GM21528 (cell line): ENCODE measurements around the gene UBE2L3.
"Not testable (repeated sequence)": the region's sequence is repeated elsewhere in the genome, so short reads cannot be mapped to it uniquely, and the experiment has no call there.

Experiments
- ATAC-seq: cut with Tn5 transposase; IDR thresholded peaks from one replicate; pipeline ENCODE4 v1.9.1; 2021; ENCODE audit warnings: mild to moderate bottlenecking, moderate library complexity; ENCODE audit not compliant: unreplicated experiment, low FRiP score

UBE2L3 gene

GRCh38 chr22:21624880-21625791, 57.6 kb downstream of the UBE2L3 start:
- no peak for ATAC-seq

GRCh38 chr22:21626073-21626734, 58.7 kb downstream of the UBE2L3 start:
- no peak for ATAC-seq

GRCh38 chr22:21626735-21627469, 59.4 kb downstream of the UBE2L3 start:
- no peak for ATAC-seq

GRCh38 chr22:21628386-21629254, 61.1 kb downstream of the UBE2L3 start:
- no peak for ATAC-seq

- ATAC-seq: peak; percentile 75
These were observed 62.0 kb downstream of the UBE2L3 start, which contains the start of gene YDJC for GRCh38 chr22:21629255-21630149. Gene YDJC, minus strand, starts transcription at chr22:21630022. Its CDS starts 8 bp downstream, at chr22:21630014.

- ATAC-seq: no peak
These were observed 63.5 kb downstream of the UBE2L3 start for GRCh38 chr22:21631025-21631424.

- ATAC-seq: no peak
These were observed 64.9 kb downstream of the UBE2L3 start, which contains the start of gene CCDC116 for GRCh38 chr22:21632237-21632895. Gene CCDC116, plus strand, starts transcription at chr22:21632760. Its CDS starts 422 bp downstream, at chr22:21633182.

- no peak for ATAC-seq
These were observed 65.4 kb downstream of the UBE2L3 start for GRCh38 chr22:21632931-21633330.

GRCh38 chr22:21633481-21633880, 66.0 kb downstream of the UBE2L3 start:
- ATAC-seq: no peak

GRCh38 chr22:21634081-21634480, 66.6 kb downstream of the UBE2L3 start:
- no peak for ATAC-seq

GRCh38 chr22:21634844-21635243, 67.3 kb downstream of the UBE2L3 start:
- no peak for ATAC-seq

- no peak for ATAC-seq
These were observed 68.4 kb downstream of the UBE2L3 start for GRCh38 chr22:21635771-21636510.

- no peak for ATAC-seq
These were observed 69.2 kb downstream of the UBE2L3 start for GRCh38 chr22:21636629-21637218.

GRCh38 chr22:21637450-21637849, 69.9 kb downstream of the UBE2L3 start:
- not testable (repeated sequence) for ATAC-seq

GRCh38 chr22:21639359-21639758, 71.8 kb downstream of the UBE2L3 start:
- no peak for ATAC-seq

- ATAC-seq: no peak
These were observed 73.3 kb downstream of the UBE2L3 start for GRCh38 chr22:21640810-21641209.

GRCh38 chr22:21641417-21641788, 73.9 kb downstream of the UBE2L3 start:
- ATAC-seq: peak; percentile 7
